ENCODE data around the gene EFCAB6. TPM values are rescaled to one million over a fixed set of nuclear protein-coding genes. Genes with fewer than 3 reads are reported as not detected.

Gene EFCAB6
- total RNA-seq, 3 donors from 2014 or later, result 3.0 to 9.8 (median 5.9) TPM

- no peaks in the 10 kb centered on the region for H3K27me3 ChIP-seq
- no peaks in the 10 kb centered on the region for H3K9me3 ChIP-seq
- H3K36me3 ChIP-seq, result no peaks in the 10 kb centered on the region
- no peak overlapping the region for H3K27ac ChIP-seq
- DNase-seq (ENCODE audit: low spot score in 2 of 2), result no peak
- intact Hi-C loops (cut with DNase I; ENCODE audit: low total_unique reads), result no loop called here
- H3K4me3 ChIP-seq, result no peak overlapping the region
- no peaks in the 10 kb centered on the region for H3K4me1 ChIP-seq
- TF ChIP-seq CTCF (IDR thresholded peaks at IDR 0.05) (no peak), POLR2A (IDR thresholded peaks at IDR 0.05) (no peak), POLR2AphosphoS5 (IDR thresholded peaks at IDR 0.05) (no peak)
Measured at GRCh38 chr22:43838571-43839307, 26.6 kb upstream of the EFCAB6 start.

DNA sequence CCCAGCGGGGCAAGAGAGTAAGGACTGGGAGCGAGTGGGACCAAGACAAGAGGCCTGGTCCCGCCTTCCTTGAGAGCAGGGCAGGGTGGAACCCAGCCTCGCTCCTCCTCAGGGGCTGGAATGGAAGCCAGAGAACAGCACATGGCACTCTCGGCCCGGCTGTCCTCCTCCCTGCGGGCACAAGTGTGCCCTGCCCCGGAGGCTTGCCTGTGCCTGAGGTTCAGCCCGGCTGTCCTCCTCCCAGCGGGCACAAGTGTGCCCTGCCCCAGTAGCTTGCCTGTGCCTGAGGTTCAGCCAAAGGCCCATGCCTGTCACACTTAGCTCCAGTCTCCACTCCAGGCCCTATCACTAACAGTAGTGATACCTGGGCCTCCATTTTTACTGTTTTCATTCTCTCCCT is 26.1 kb upstream of the EFCAB6 start:
- Histone ChIP-seq H3K27ac (no peak overlapping the region), H3K4me3 (no peak overlapping the region), H3K9me3 (no peaks in the 10 kb centered on the region), H3K36me3 (no peaks in the 10 kb centered on the region), H3K27me3 (no peaks in the 10 kb centered on the region), H3K4me1 (no peaks in the 10 kb centered on the region)
- intact Hi-C loops (cut with DNase I; ENCODE audit: low total_unique reads), result no loop called here
- no peak for DNase-seq (ENCODE audit: low spot score in 2 of 2)
- TF ChIP-seq CTCF (IDR thresholded peaks at IDR 0.05) (no peak), POLR2A (IDR thresholded peaks at IDR 0.05) (no peak), POLR2AphosphoS5 (IDR thresholded peaks at IDR 0.05) (no peak)

GRCh38 chr22:43837666-43838065 is 25.6 kb upstream of the EFCAB6 start:
- Histone ChIP-seq H3K36me3 (no peaks in the 10 kb centered on the region), H3K9me3 (no peaks in the 10 kb centered on the region), H3K27ac (no peak overlapping the region), H3K4me1 (no peaks in the 10 kb centered on the region), H3K27me3 (no peaks in the 10 kb centered on the region), H3K4me3 (no peak overlapping the region)
- intact Hi-C loops (cut with DNase I; ENCODE audit: low total_unique reads), result no loop called here
- no peak for DNase-seq (ENCODE audit: low spot score in 2 of 2)
- no peak for TF ChIP-seq CTCF (IDR thresholded peaks at IDR 0.05)
- no peak for TF ChIP-seq POLR2A (IDR thresholded peaks at IDR 0.05)

GRCh38 chr22:43835736-43836135 is 23.6 kb upstream of the EFCAB6 start:
- Histone ChIP-seq H3K27ac (no peak overlapping the region), H3K27me3 (no peaks in the 10 kb centered on the region), H3K4me3 (no peak overlapping the region), H3K9me3 (no peaks in the 10 kb centered on the region), H3K36me3 (no peaks in the 10 kb centered on the region), H3K4me1 (no peaks in the 10 kb centered on the region)
- TF ChIP-seq POLR2A (IDR thresholded peaks at IDR 0.05), result no peak
- TF ChIP-seq CTCF (IDR thresholded peaks at IDR 0.05), result no peak
- no peak for TF ChIP-seq POLR2AphosphoS5 (IDR thresholded peaks at IDR 0.05)
- DNase-seq (ENCODE audit: low spot score in 2 of 2), result no peak
- intact Hi-C loops (cut with DNase I; ENCODE audit: low total_unique reads), result no loop called here

DNA sequence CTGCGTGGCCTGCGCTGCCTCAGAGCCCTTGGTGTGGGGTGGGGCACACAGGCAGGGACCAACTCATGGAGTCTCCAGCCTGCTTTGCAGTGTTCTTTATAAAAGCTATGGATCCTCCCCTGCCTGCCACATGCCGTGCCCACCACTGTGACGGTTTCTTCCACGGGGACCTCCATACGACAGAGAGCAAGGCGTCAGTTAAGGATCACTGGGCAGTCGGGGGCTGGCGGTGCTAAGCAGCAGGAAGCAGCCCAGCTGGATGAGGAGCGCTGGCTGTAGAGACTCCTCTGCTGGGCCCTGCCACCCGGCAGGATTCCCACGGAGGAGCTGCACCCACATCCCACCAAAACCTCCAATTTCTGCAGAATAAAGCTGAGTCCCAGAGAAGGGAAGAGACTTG is 23.1 kb upstream of the EFCAB6 start:
- Histone ChIP-seq H3K9me3 (no peaks in the 10 kb centered on the region), H3K27me3 (no peaks in the 10 kb centered on the region), H3K4me1 (no peaks in the 10 kb centered on the region), H3K4me3 (no peak overlapping the region), H3K27ac (no peak overlapping the region), H3K36me3 (no peaks in the 10 kb centered on the region)
- TF ChIP-seq CTCF (IDR thresholded peaks at IDR 0.05) (no peak), POLR2A (IDR thresholded peaks at IDR 0.05) (no peak), POLR2AphosphoS5 (IDR thresholded peaks at IDR 0.05) (no peak)
- no peak for DNase-seq (ENCODE audit: low spot score in 2 of 2)
- intact Hi-C loops (cut with DNase I; ENCODE audit: low total_unique reads), result no loop called here

Data from breast epithelium (tissue), 4 donors.